AG10803 (cell line): ENCODE results near the gene SSTR5.
"Not testable (repeated sequence)": the region's sequence is repeated elsewhere in the genome, so short reads cannot be mapped to it uniquely, and the experiment has no call there.

Experiments used
- DNase-seq: peaks from one replicate; pipeline ENCODE4 v3.0.0; 2010; ENCODE audit warnings: low read depth
- H3K4me3 ChIP-seq: 2 replicates; pipeline ENCODE4 v1.5.1; 2011; ENCODE audit warnings: mild to moderate bottlenecking, low read length, control low read depth
- TF ChIP-seq, protein P1 (sequence below): conservative IDR thresholded peaks from 2 replicates; pipeline ENCODE4 v1.5.1; 2011; ENCODE audit warnings: mild to moderate bottlenecking, low read length, control low read depth, inconsistent platforms

The SSTR5 gene

DNA sequence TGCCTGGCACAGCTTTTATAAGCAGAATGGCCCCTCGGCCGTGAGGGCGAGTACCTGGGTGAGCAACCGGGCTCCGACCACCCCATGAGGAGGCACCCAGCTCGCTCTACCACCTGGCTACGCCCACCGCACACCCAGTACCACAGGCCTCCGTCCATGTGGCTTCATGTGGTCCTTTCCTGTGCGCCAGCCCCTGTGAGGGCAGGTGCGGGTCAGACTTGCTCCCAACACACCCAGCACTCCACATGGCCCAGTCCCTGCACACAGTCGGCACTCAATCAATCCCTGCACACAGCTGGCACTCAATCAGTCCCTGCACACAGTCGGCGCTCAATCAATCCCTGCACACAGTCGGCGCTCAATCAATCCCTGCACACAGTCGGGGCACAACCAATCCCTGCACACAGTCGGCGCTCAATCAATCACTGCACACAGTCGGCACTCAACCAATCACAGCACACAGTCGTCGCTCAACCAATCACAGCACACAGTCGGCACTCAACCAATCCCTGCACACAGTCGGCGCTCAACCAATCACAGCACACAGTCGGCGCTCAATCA is 19.5 kb downstream of the SSTR5 start:
- TF ChIP-seq, protein P1, sequence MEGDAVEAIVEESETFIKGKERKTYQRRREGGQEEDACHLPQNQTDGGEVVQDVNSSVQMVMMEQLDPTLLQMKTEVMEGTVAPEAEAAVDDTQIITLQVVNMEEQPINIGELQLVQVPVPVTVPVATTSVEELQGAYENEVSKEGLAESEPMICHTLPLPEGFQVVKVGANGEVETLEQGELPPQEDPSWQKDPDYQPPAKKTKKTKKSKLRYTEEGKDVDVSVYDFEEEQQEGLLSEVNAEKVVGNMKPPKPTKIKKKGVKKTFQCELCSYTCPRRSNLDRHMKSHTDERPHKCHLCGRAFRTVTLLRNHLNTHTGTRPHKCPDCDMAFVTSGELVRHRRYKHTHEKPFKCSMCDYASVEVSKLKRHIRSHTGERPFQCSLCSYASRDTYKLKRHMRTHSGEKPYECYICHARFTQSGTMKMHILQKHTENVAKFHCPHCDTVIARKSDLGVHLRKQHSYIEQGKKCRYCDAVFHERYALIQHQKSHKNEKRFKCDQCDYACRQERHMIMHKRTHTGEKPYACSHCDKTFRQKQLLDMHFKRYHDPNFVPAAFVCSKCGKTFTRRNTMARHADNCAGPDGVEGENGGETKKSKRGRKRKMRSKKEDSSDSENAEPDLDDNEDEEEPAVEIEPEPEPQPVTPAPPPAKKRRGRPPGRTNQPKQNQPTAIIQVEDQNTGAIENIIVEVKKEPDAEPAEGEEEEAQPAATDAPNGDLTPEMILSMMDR, result no peak
- no peak for DNase-seq
- no peak overlapping the region for H3K4me3 ChIP-seq

DNA sequence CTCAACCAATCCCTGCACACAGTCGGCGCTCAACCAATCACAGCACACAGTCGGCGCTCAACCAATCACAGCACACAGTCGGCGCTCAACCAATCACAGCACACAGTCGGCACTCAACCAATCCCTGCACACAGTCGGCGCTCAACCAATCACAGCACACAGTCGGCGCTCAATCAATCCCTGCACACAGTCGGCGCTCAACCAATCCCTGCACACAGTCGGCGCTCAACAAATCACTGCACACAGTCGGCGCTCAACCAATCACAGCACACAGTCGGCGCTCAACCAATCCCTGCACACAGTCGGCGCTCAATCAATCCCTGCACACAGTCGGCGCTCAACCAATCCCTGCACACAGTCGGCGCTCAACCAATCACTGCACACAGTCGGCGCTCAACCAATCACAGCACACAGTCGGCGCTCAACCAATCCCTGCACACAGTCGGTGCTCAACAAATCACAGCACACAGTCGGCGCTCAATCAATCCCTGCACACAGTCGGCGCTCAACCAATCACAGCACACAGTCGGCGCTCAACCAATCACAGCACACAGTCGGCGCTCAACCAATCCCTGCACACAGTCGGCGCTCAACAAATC is 20.2 kb downstream of the SSTR5 start:
- H3K4me3 ChIP-seq, DNase-seq: not testable (repeated sequence)

- no peak for DNase-seq
- H3K4me3 ChIP-seq, result no peak overlapping the region
- TF ChIP-seq, protein P1, result no peak
Observed at GRCh38 chr16:1093284-1094123, 21.0 kb downstream of the SSTR5 start.

DNA sequence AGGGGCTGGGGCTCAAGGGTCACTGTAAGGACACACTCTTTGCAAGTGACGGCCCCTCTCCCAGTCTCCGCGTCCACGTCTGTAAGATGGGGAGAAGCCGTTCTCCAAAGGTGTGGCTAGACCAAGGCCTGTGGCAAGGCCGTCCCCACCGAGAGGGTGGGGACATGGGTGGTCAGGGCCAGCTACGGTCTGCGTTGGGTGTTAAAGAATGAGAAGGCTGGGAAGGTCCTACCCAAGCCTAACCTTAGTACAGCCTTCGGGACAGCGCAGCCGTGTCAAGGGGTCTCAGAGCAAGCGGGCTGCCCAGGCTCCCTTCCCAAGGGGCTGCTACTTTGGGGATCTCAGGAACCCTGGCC is 21.6 kb downstream of the SSTR5 start:
- no peak overlapping the region for H3K4me3 ChIP-seq
- DNase-seq, result no peak
- TF ChIP-seq, protein P1, result no peak

DNA sequence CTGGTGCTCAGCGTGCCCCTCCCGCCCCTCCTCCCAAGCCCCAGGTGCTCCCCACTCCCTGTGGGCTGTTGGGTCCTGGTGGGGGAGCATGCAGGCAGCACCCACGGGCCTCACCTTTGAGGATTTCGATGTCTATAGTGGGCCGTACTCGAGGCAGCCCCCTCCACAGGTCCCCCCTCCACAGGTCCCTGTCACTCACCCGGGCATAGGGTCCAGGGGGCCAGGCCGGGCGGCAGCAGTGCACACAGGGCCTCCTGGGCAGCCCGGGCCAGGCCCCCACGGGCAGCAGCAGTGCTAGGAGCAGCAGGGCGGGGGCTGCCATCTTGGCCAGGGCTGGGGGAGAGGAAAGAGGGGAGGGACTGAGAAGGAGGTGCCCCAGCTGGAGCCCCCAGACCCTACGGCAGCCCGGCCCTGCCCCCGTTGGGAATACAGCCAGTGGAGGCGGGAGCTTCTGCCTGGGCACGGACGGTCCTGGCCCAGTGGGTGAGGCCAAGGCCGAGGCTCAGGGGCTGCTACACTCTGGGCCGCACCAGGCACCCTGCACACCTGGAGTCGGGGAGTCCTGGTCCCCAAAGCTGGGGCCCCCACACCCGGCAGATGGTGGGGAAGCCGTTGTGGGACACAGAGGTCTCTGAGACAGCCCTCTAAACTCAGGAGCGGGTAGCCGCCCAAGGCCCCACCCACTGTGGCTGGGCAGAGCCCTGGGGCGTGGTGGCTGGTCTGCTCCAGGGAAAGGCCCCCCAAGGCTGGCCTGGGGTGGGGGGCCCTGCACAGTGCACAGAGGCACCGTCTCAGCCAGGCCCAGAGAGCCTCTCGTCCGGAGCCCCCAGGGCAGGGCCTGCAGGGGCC is 22.3 kb downstream of the SSTR5 start:
- DNase-seq, result no peak
- TF ChIP-seq, protein P1, result no peak
- no peak overlapping the region for H3K4me3 ChIP-seq

DNA sequence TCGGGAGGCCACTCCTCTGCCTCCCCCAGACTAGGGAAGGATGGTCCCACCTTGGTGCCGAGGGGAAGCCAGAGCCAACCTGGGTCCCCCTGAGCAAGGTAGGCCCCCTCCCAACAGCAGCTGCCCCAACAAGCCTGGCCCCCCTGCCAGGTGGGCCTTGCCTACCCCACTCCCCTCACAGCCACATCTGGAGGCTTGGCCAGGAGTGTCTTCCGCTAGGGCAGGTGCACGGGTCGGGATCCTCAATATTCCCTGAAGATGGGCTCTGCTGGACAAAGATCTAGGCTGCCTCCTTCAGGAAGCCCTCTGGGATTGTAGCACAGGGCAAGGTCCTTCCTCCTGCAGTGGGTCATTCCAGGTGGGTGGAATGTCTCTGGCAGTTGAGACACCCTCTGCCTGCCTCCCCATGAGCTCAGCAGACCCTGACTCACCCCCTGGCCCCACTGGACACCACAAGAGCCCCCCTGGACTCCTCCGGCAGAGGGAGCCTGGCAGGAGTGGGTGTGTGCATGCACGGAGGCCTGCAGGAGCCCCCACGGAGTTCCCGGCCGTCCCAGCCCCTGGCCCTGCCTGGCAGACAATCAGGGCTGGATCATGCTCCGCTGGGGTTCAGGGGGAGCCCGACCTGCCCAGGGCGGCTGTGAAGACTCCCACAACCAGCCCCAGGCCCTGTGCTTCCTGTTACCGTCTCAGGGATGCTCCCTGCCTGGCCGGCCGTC is 23.1 kb downstream of the SSTR5 start:
- TF ChIP-seq, protein P1, result no peak

More for the DNA sequence above, 23.1 kb downstream of the SSTR5 start:
- no peak for DNase-seq
- no peak overlapping the region for H3K4me3 ChIP-seq
